KMS-11 (cell line): ENCODE data around the gene VAT1.
A peak's percentile ranks its signal among the peaks of the same experiment; 100 is the strongest.
"Not testable (repeated sequence)": the region's sequence is repeated elsewhere in the genome, so short reads cannot be mapped to it uniquely, and the experiment has no call there.

Experiments
- H2AFZ ChIP-seq: fragments of 200-600 bp; sonication (generic); 2 replicates; pipeline ENCODE4 v1.6.1; 2016; ENCODE audit warnings: antibody characterized with exemption, mixed run types, low read depth
- H3K27ac ChIP-seq: fragments of 200-600 bp; sonication (generic); 2 replicates; pipeline ENCODE4 v1.6.1; 2016; ENCODE audit warnings: mild to moderate bottlenecking, mixed run types
- H3K27me3 ChIP-seq: fragments of 200-600 bp; sonication (generic); 2 replicates; pipeline ENCODE4 v1.6.1; 2017; ENCODE audit warnings: mild to moderate bottlenecking, low read depth, mixed run types, moderate library complexity; ENCODE audit not compliant: insufficient read depth
- H3K36me3 ChIP-seq: fragments of 200-600 bp; sonication (generic); 2 replicates; pipeline ENCODE4 v1.6.1; 2017; ENCODE audit warnings: mild to moderate bottlenecking, mixed run types; ENCODE audit not compliant: insufficient read depth
- H3K4me1 ChIP-seq: fragments of 200-600 bp; sonication (generic); 2 replicates; pipeline ENCODE4 v1.6.1; 2016; ENCODE audit warnings: mild to moderate bottlenecking, low read depth, mixed run types; ENCODE audit not compliant: poor library complexity, severe bottlenecking
- H3K4me2 ChIP-seq: fragments of 200-600 bp; sonication (generic); 2 replicates; pipeline ENCODE4 v1.7.0; 2016; ENCODE audit warnings: mild to moderate bottlenecking, mixed run types
- H3K4me3 ChIP-seq: fragments of 200-600 bp; sonication (generic); IDR thresholded peaks from 2 replicates; pipeline ENCODE4 v1.6.1; 2017; ENCODE audit warnings: low read depth, low read length, mixed read lengths; ENCODE audit not compliant: insufficient read depth
- H3K79me2 ChIP-seq: fragments of 200-600 bp; sonication (generic); 2 replicates; pipeline ENCODE4 v1.6.1; 2016; ENCODE audit warnings: low read depth, mixed run types; ENCODE audit not compliant: insufficient read depth
- H3K9ac ChIP-seq: fragments of 200-600 bp; sonication (generic); 2 replicates; pipeline ENCODE4 v1.6.1; 2016; ENCODE audit warnings: mild to moderate bottlenecking, mixed run types
- H4K20me1 ChIP-seq: fragments of 200-600 bp; sonication (generic); 2 replicates; pipeline ENCODE4 v1.6.1; 2016; ENCODE audit warnings: mild to moderate bottlenecking, mixed run types; ENCODE audit not compliant: insufficient read depth
- TF ChIP-seq, protein P1 (sequence below): fragments of 200-600 bp; sonication (generic); conservative IDR thresholded peaks from 2 replicates; pipeline ENCODE4 v1.6.1; 2017; ENCODE audit warnings: low read depth, mild to moderate bottlenecking, antibody characterized with exemption, low read length, moderate library complexity, mixed read lengths

Gene VAT1

DNA sequence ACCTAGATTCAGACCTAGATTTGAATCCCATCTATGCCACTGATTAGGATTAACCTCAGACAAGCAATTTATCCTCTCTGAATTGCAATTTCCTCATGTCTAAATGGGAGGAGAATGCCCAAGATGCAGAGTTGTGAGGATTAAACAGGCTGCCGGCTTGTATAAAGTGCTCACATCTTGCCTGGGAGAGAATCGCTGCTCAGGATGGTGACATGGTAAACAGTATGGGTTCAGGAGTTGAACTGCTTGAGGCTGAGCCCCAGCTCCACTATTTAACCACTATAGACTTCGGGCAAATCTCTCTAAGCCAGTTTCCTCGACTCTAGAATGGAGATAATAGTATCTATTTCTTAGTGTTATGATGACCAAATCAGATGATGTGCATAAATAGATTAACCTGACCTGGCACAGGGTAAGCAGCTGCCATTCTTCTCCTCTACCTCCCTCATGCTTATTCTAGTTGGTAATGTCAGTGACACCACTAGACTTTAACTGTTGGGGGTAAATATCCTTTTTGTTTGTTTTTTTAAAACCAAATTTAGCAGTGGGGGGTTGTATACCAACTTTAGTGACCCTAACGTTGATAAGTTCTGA lies 24.7 kb downstream of the VAT1 start:
- Histone ChIP-seq H4K20me1 (0 out of 2 replicates have a peak, but pooled peaks cover 2% of the 10 kb centered on the region), H3K27ac (peak overlapping the region; percentile 87; the same call in 1 of the 2 replicates), H3K4me1 (peaks cover 24% of the 10 kb centered on the region), H3K27me3 (no peaks in the 10 kb centered on the region), H3K9ac (no peak overlapping the region; the same call in 1 of the 2 replicates), H3K4me3 (no peak overlapping the region), H2AFZ (peak overlapping the region; percentile 16; the same call in 1 of the 2 replicates), H3K79me2 (peaks cover 21% of the 10 kb centered on the region), H3K4me2 (peak overlapping the region; percentile 43), H3K36me3 (peaks cover 5% of the 10 kb centered on the region; the same call in 1 of the 2 replicates)
- TF ChIP-seq, protein P1, sequence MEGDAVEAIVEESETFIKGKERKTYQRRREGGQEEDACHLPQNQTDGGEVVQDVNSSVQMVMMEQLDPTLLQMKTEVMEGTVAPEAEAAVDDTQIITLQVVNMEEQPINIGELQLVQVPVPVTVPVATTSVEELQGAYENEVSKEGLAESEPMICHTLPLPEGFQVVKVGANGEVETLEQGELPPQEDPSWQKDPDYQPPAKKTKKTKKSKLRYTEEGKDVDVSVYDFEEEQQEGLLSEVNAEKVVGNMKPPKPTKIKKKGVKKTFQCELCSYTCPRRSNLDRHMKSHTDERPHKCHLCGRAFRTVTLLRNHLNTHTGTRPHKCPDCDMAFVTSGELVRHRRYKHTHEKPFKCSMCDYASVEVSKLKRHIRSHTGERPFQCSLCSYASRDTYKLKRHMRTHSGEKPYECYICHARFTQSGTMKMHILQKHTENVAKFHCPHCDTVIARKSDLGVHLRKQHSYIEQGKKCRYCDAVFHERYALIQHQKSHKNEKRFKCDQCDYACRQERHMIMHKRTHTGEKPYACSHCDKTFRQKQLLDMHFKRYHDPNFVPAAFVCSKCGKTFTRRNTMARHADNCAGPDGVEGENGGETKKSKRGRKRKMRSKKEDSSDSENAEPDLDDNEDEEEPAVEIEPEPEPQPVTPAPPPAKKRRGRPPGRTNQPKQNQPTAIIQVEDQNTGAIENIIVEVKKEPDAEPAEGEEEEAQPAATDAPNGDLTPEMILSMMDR, result no peak

DNA sequence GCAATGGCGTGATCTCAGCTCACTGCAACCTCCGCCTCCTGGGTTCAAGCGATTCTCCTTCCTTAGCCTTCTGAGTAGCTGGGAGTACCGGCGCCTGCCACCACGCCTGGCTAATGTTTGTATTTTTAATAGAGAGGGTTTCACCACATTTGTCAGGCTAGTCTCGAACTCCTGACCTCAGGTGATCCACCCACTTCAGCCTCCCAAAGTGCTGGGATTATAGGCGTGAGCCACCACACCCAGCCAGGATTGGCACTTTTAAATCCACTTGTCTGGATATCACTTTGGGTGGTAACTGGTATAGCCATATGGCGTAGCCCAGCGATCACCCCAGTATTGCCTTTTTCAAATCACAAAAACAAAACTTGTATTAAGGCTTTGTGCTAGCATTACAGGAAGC lies 28.3 kb downstream of the VAT1 start:
- peaks cover 14% of the 10 kb centered on the region for H3K4me1 ChIP-seq
- not testable (repeated sequence) for H3K27me3 ChIP-seq, H2AFZ ChIP-seq, H3K4me3 ChIP-seq, H3K4me2 ChIP-seq, H3K9ac ChIP-seq, H3K79me2 ChIP-seq, H4K20me1 ChIP-seq, H3K27ac ChIP-seq, H3K36me3 ChIP-seq

DNA sequence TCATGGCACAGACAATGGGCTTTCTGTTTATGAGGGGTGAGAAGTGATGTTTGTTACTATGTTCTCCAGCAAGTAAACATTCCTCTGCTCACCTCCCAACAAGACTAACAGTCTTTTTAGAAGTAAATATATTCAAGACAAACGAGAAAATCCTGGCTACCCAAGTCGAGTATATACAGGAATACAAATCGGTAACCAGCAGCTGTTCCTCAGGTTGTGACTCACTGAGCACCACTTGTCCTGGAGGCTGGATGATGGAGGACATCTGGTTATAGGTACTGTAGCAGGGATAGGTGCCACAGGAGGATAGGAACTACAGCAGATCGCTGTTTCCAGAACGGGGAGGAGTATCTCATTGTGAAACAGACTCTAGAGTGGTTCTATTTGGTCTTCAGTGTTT lies 29.3 kb downstream of the VAT1 start:
- no peak overlapping the region for H3K27ac ChIP-seq

DNA sequence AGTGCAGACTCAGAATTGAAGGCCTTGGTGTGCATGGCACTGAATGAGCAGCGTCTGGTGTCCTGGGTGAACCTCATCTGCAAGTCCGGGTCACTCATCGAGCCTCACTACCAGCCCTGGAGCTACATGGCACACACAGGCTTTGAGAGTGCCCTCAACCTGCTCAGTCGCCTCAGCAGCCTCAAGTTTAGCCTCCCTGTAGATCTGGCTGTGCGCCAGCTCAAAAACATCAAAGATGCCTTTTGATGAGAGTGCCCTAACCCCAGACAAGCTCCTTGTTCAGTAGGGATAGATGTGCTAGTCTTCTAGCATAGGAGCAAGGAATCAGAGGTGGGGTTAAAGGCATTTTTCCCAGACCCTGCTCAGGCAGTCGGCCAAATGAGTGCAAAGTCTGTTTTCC lies 30.7 kb downstream of the VAT1 start:
- no peaks in the 10 kb centered on the region for H3K27me3 ChIP-seq
- peaks cover 7% of the 10 kb centered on the region for H3K4me1 ChIP-seq
- no peak overlapping the region for H3K4me2 ChIP-seq
- no peak overlapping the region for H3K4me3 ChIP-seq
- no peak overlapping the region for H3K9ac ChIP-seq
- H3K79me2 ChIP-seq, result no peaks in the 10 kb centered on the region
- peaks cover 6% of the 10 kb centered on the region; the same call in 1 of the 2 replicates for H3K36me3 ChIP-seq
- no peak overlapping the region for H3K27ac ChIP-seq
- TF ChIP-seq, protein P1, result no peak
- H4K20me1 ChIP-seq, result no peaks in the 10 kb centered on the region
- no peak overlapping the region for H2AFZ ChIP-seq

More for the DNA sequence above, 29.3 kb downstream of the VAT1 start:
- Histone ChIP-seq H3K4me1 (peaks cover 14% of the 10 kb centered on the region), H3K9ac (no peak overlapping the region), H4K20me1 (no peaks in the 10 kb centered on the region), H3K79me2 (no peaks in the 10 kb centered on the region), H2AFZ (no peak overlapping the region), H3K4me3 (no peak overlapping the region), H3K36me3 (0 out of 2 replicates have a peak, but pooled peaks cover 6% of the 10 kb centered on the region), H3K4me2 (no peak overlapping the region), H3K27me3 (no peaks in the 10 kb centered on the region)
- TF ChIP-seq, protein P1, result no peak
